GM12878 (cell line): ENCODE data around the gene IQCH.

Source experiments
- ELK1 ChIP-seq: IDR thresholded peaks from 2 replicates; pipeline ENCODE4 v1.6.1; 2012; ENCODE audit warnings: low read depth, low read length, improper control_type of control experiment
- REST ChIP-seq: IDR thresholded peaks from 2 replicates; pipeline ENCODE4 v1.6.1; 2012; ENCODE audit warnings: mild to moderate bottlenecking, low read depth, low read length
- TF ChIP-seq, protein P1 (sequence below): IDR thresholded peaks from 2 replicates; pipeline ENCODE4 v1.6.1; 2011; ENCODE audit warnings: borderline replicate concordance, low read depth, mild to moderate bottlenecking, moderate library complexity, mixed read lengths, low read length; ENCODE audit not compliant: insufficient read depth; ENCODE audit errors: extremely low read length
- TF ChIP-seq, protein P2 (sequence below), 3 experiments: IDR thresholded peaks in 2 of 3; conservative IDR thresholded peaks in 1 of 3; 2 replicates each; pipeline ENCODE4 v1.5.1; 2011; ENCODE audit warnings: low read depth in 3 of 3, low read length in 3 of 3, mild to moderate bottlenecking in 3 of 3, control low read depth in 2 of 3, moderate library complexity in 2 of 3, inconsistent platforms in 1 of 3, mixed read lengths in 1 of 3; ENCODE audit not compliant: control insufficient read depth in 2 of 3, insufficient read depth in 1 of 3; ENCODE audit errors: extremely low read depth in 1 of 3

DNA sequence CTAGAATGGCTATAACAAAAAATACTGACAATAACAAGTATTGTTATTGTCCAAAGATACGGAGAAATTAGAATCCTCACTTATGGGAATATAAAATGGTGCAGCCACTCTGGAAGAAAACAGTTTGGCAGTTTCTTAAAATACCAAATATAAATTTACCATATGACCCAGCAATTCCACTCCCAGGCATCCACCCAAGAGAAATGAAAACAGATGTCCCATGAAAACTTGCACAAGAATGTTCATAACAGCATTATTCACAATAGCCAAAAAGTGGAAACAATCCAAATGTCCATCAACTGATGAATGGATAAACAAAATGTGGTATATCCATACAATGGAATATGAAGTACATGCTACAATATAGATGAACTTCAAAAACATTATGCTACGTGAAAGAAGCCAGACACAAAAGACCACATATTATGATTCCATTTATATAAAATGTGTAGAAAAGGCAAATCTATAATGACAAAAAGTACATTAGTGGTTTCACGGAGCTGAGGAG is 9.6 kb upstream of the IQCH start:
- TF ChIP-seq, protein P1, sequence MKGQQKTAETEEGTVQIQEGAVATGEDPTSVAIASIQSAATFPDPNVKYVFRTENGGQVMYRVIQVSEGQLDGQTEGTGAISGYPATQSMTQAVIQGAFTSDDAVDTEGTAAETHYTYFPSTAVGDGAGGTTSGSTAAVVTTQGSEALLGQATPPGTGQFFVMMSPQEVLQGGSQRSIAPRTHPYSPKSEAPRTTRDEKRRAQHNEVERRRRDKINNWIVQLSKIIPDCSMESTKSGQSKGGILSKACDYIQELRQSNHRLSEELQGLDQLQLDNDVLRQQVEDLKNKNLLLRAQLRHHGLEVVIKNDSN: no peak
- TF ChIP-seq, protein P2, sequence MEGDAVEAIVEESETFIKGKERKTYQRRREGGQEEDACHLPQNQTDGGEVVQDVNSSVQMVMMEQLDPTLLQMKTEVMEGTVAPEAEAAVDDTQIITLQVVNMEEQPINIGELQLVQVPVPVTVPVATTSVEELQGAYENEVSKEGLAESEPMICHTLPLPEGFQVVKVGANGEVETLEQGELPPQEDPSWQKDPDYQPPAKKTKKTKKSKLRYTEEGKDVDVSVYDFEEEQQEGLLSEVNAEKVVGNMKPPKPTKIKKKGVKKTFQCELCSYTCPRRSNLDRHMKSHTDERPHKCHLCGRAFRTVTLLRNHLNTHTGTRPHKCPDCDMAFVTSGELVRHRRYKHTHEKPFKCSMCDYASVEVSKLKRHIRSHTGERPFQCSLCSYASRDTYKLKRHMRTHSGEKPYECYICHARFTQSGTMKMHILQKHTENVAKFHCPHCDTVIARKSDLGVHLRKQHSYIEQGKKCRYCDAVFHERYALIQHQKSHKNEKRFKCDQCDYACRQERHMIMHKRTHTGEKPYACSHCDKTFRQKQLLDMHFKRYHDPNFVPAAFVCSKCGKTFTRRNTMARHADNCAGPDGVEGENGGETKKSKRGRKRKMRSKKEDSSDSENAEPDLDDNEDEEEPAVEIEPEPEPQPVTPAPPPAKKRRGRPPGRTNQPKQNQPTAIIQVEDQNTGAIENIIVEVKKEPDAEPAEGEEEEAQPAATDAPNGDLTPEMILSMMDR (IDR thresholded peaks at IDR 0.05 in 2 of 3, conservative IDR thresholded peaks at IDR 0.05 in 1 of 3; ENCODE audit: control insufficient read depth in 2 of 3, extremely low read depth in 1 of 3, insufficient read depth in 1 of 3, low read depth in 3 of 3, low read length in 3 of 3): no peak
- no peak for TF ChIP-seq ELK1
- TF ChIP-seq REST: no peak
